NT2/D1 (cell line): ENCODE results near the gene INTS1.
"Not testable (repeated sequence)": the region's sequence is repeated elsewhere in the genome, so short reads cannot be mapped to it uniquely, and the experiment has no call there.

Experiments
- DNase-seq: peaks from one replicate; pipeline ENCODE4 v3.0.0-alpha.2; 2011; ENCODE audit warnings: low read depth, low spot score
- H3K27me3 ChIP-seq: 2 replicates; pipeline ENCODE4 v1.6.0; 2011; ENCODE audit warnings: mild to moderate bottlenecking; ENCODE audit not compliant: insufficient read length, insufficient read depth
- H3K36me3 ChIP-seq: 2 replicates; pipeline ENCODE4 v1.6.1; 2011; ENCODE audit warnings: mild to moderate bottlenecking, low read length, mixed read lengths; ENCODE audit not compliant: insufficient read depth, insufficient read length
- H3K4me1 ChIP-seq: 2 replicates; pipeline ENCODE4 v1.5.1; 2011; ENCODE audit not compliant: insufficient read depth, insufficient read length
- H3K4me3 ChIP-seq: 2 replicates; pipeline ENCODE4 v1.5.1; 2011; ENCODE audit warnings: low read depth; ENCODE audit not compliant: insufficient read length
- H3K9ac ChIP-seq: 2 replicates; pipeline ENCODE4 v1.6.0; 2011; ENCODE audit warnings: low read depth; ENCODE audit not compliant: insufficient read length
- H3K9me3 ChIP-seq: 2 replicates; pipeline ENCODE4 v1.5.1; 2011; ENCODE audit warnings: mild to moderate bottlenecking, low read length; ENCODE audit not compliant: insufficient read depth
- SUZ12 ChIP-seq: IDR thresholded peaks from 2 replicates; pipeline ENCODE4 v1.6.1; 2011; ENCODE audit not compliant: insufficient read length, insufficient read depth; ENCODE audit errors: extremely low read depth
- YY1 ChIP-seq: IDR thresholded peaks from 2 replicates; pipeline ENCODE4 v1.6.1; 2011; ENCODE audit not compliant: insufficient read length, insufficient read depth
- ZNF274 ChIP-seq: IDR thresholded peaks from 2 replicates; pipeline ENCODE4 v1.6.1; 2011; ENCODE audit warnings: mild to moderate bottlenecking, low read depth, low read length

Gene INTS1

GRCh38 chr7:1445341-1445740 is 58.8 kb downstream of the INTS1 start:
- no peak overlapping the region for H3K9ac ChIP-seq
- no peak for TF ChIP-seq YY1
- no peak for TF ChIP-seq SUZ12
- TF ChIP-seq ZNF274 = no peak
- H3K4me1 ChIP-seq = peaks cover 12% of the 10 kb centered on the region
- no peaks in the 10 kb centered on the region for H3K27me3 ChIP-seq
- H3K9me3 ChIP-seq = no peaks in the 10 kb centered on the region
- no peak overlapping the region for H3K4me3 ChIP-seq
- H3K36me3 ChIP-seq = peaks cover 36% of the 10 kb centered on the region
- no peak for DNase-seq

- TF ChIP-seq YY1 (no peak), SUZ12 (no peak), ZNF274 (no peak)
- DNase-seq = no peak
- H3K4me3 ChIP-seq = no peak overlapping the region
- H3K36me3 ChIP-seq = peaks cover 36% of the 10 kb centered on the region
- H3K9ac ChIP-seq = no peak overlapping the region
- H3K27me3 ChIP-seq = no peaks in the 10 kb centered on the region
- no peaks in the 10 kb centered on the region for H3K9me3 ChIP-seq
- peaks cover 12% of the 10 kb centered on the region for H3K4me1 ChIP-seq
These were observed 59.3 kb downstream of the INTS1 start for GRCh38 chr7:1444925-1445322.

DNA sequence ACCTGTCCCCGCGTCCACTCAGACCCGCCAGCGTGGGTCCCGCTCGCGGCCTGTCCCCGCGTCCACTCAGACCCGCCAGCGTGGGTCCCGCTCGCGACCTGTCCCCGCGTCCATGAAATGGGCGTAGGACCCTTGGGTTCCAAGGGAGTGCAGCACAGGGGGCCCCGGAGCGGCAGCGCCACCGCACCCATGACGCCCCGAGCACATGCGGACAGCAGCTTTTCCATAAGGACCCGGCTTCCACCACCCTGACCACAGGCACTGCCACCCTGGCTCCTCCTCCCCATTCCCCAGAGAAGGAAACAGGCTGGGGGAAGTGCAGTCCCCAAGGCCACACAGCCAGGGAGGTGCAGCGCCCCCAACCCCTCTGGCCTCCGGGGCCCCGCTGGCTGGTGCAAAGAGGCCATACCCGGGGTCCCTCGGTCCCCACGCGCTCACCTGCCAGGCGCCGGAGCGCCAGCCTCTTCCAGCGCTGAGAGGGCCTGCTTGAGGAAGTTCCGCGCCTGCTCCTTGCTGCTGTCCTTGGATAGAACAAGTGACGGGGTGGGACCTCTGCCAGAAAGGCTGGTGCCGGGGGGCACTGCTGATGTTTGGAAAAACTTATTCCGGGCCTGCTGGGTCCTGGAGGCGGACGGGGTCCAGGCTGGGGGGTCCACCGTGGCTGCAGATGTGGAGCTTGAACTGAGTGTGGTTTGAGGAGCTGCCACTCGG is 59.8 kb downstream of the INTS1 start:
- Histone ChIP-seq H3K36me3 (peaks cover 36% of the 10 kb centered on the region), H3K9ac (no peak overlapping the region), H3K9me3 (no peaks in the 10 kb centered on the region; the same call in 1 of the 2 replicates), H3K4me3 (no peak overlapping the region), H3K27me3 (no peaks in the 10 kb centered on the region), H3K4me1 (peaks cover 8% of the 10 kb centered on the region)
- TF ChIP-seq ZNF274 (no peak), SUZ12 (no peak)
- no peak for DNase-seq

- peaks cover 37% of the 10 kb centered on the region for H3K36me3 ChIP-seq
- H3K4me1 ChIP-seq, H3K9me3 ChIP-seq, H3K9ac ChIP-seq, DNase-seq, H3K4me3 ChIP-seq, H3K27me3 ChIP-seq: not testable (repeated sequence)
These were observed 60.5 kb downstream of the INTS1 start for GRCh38 chr7:1443587-1444200.

GRCh38 chr7:1442355-1443124 is 61.6 kb downstream of the INTS1 start:
- H3K4me3 ChIP-seq = no peak overlapping the region
- H3K4me1 ChIP-seq = peaks cover 10% of the 10 kb centered on the region
- no peaks in the 10 kb centered on the region for H3K27me3 ChIP-seq
- no peaks in the 10 kb centered on the region; the same call in 1 of the 2 replicates for H3K9me3 ChIP-seq
- no peak overlapping the region for H3K9ac ChIP-seq
- peaks cover 44% of the 10 kb centered on the region for H3K36me3 ChIP-seq
- DNase-seq = no peak
- TF ChIP-seq ZNF274 (no peak), YY1 (no peak), SUZ12 (no peak)

GRCh38 chr7:1441615-1442354 is 62.4 kb downstream of the INTS1 start:
- no peak for DNase-seq
- Histone ChIP-seq H3K27me3 (no peaks in the 10 kb centered on the region), H3K36me3 (peaks cover 50% of the 10 kb centered on the region), H3K9ac (no peak overlapping the region), H3K9me3 (no peaks in the 10 kb centered on the region; the same call in 1 of the 2 replicates), H3K4me3 (no peak overlapping the region), H3K4me1 (peaks cover 10% of the 10 kb centered on the region)
- TF ChIP-seq SUZ12 (no peak), ZNF274 (no peak), YY1 (no peak)

- Histone ChIP-seq H3K9me3 (no peaks in the 10 kb centered on the region; the same call in 1 of the 2 replicates), H3K4me1 (peaks cover 10% of the 10 kb centered on the region), H3K27me3 (no peaks in the 10 kb centered on the region), H3K36me3 (peaks cover 55% of the 10 kb centered on the region), H3K9ac (no peak overlapping the region), H3K4me3 (no peak overlapping the region)
- no peak for DNase-seq
- no peak for TF ChIP-seq YY1
- no peak for TF ChIP-seq ZNF274
- TF ChIP-seq SUZ12 = no peak
These were observed 63.6 kb downstream of the INTS1 start for GRCh38 chr7:1440620-1441019.
